OCI-LY1 (cell line): ENCODE data around the gene TBL3.

Source experiments
- H2AFZ ChIP-seq: fragments of 200-600 bp; sonication (generic), shearing (Covaris generic); 2 replicates; pipeline ENCODE4 v1.6.0; 2014; ENCODE audit warnings: antibody characterized with exemption, mild to moderate bottlenecking, low read length
- H3F3A ChIP-seq: fragments of 200-600 bp; sonication (generic), shearing (Covaris generic); 2 replicates; pipeline ENCODE4 v1.6.0; 2014; ENCODE audit warnings: mild to moderate bottlenecking, antibody characterized with exemption, low read length, moderate library complexity; ENCODE audit not compliant: insufficient read depth
- H3K27ac ChIP-seq: fragments of 200-600 bp; sonication (generic); 2 replicates; pipeline ENCODE4 v1.5.1; 2014; ENCODE audit warnings: low read length, mixed run types, mild to moderate bottlenecking, low read depth; ENCODE audit not compliant: poor library complexity, severe bottlenecking
- H3K27me3 ChIP-seq: fragments of 200-600 bp; sonication (generic); 2 replicates; pipeline ENCODE4 v1.6.0; 2014; ENCODE audit warnings: antibody characterized with exemption, mild to moderate bottlenecking, low read length, moderate library complexity; ENCODE audit not compliant: insufficient read depth
- H3K36me3 ChIP-seq: fragments of 200-600 bp; sonication (generic); 2 replicates; pipeline ENCODE4 v1.6.1; 2014; ENCODE audit warnings: mild to moderate bottlenecking, antibody characterized with exemption, low read length, moderate library complexity, mixed read lengths; ENCODE audit not compliant: insufficient read depth
- H3K4me1 ChIP-seq: fragments of 200-600 bp; sonication (generic); 2 replicates; pipeline ENCODE4 v1.5.1; 2014; ENCODE audit warnings: mild to moderate bottlenecking, low read length, moderate library complexity; ENCODE audit not compliant: insufficient read depth, severe bottlenecking
- H3K4me2 ChIP-seq: fragments of 200-600 bp; sonication (generic), shearing (Covaris generic); 2 replicates; pipeline ENCODE4 v1.6.1; 2014; ENCODE audit warnings: low read length
- H3K4me3 ChIP-seq: fragments of 200-600 bp; sonication (generic); 2 replicates; pipeline ENCODE4 v1.5.1; 2014; ENCODE audit warnings: low read length, low read depth, mild to moderate bottlenecking, mixed read lengths; ENCODE audit not compliant: poor library complexity, severe bottlenecking
- H3K79me2 ChIP-seq: fragments of 200-600 bp; shearing (Covaris generic); 2 replicates; pipeline ENCODE4 v1.6.1; 2016; ENCODE audit warnings: mixed run types, low read length, mixed read lengths; ENCODE audit not compliant: insufficient read depth
- H3K9ac ChIP-seq: fragments of 200-600 bp; sonication (generic), shearing (Covaris generic); 2 replicates; pipeline ENCODE4 v1.6.1; 2014; ENCODE audit warnings: mild to moderate bottlenecking, low read length, mixed read lengths
- H3K9me2 ChIP-seq: fragments of 200-600 bp; sonication (generic), shearing (Covaris generic); 2 replicates; pipeline ENCODE4 v1.6.1; 2014; ENCODE audit warnings: low read depth, mild to moderate bottlenecking, low read length, mixed read lengths
- H3K9me3 ChIP-seq: fragments of 200-600 bp; shearing (Covaris generic); 2 replicates; pipeline ENCODE4 v1.6.1; 2014; ENCODE audit warnings: low read length, mixed read lengths
- H4K20me1 ChIP-seq: fragments of 200-600 bp; sonication (generic), shearing (Covaris generic); 2 replicates; pipeline ENCODE4 v1.6.0; 2016; ENCODE audit warnings: mild to moderate bottlenecking, low read length; ENCODE audit not compliant: insufficient read depth
- CTCF ChIP-seq: fragments of 200-600 bp; sonication (generic), shearing (Covaris generic); IDR thresholded peaks from 2 replicates; pipeline ENCODE4 v1.5.1; 2017; ENCODE audit warnings: mild to moderate bottlenecking, antibody characterized with exemption, low read length, moderate library complexity, mixed read lengths
- EZH2 ChIP-seq: fragments of 200-600 bp; sonication (generic), shearing (Covaris generic); IDR thresholded peaks from 2 replicates; pipeline ENCODE4 v1.8.0; 2017; ENCODE audit warnings: borderline replicate concordance, mixed run types, mild to moderate bottlenecking, antibody characterized with exemption, low read length, moderate library complexity, mixed read lengths

TBL3 gene

GRCh38 chr16:1924095-1924494 lies 47.8 kb upstream of the TBL3 start:
- Histone ChIP-seq H3K9me3 (no peaks in the 10 kb centered on the region), H3K4me3 (no peak overlapping the region), H3K36me3 (no peaks in the 10 kb centered on the region), H3F3A (no peaks in the 10 kb centered on the region), H4K20me1 (no peaks in the 10 kb centered on the region), H3K9ac (no peak overlapping the region), H3K27me3 (no peaks in the 10 kb centered on the region; the same call in 1 of the 2 replicates), H3K4me1 (peaks cover 5% of the 10 kb centered on the region), H3K4me2 (no peak overlapping the region), H3K27ac (no peak overlapping the region), H3K9me2 (no peaks in the 10 kb centered on the region), H3K79me2 (no peaks in the 10 kb centered on the region), H2AFZ (no peak overlapping the region)
- TF ChIP-seq CTCF (no peak), EZH2 (no peak)

GRCh38 chr16:1926271-1926670 lies 45.6 kb upstream of the TBL3 start:
- Histone ChIP-seq H3K4me1 (peaks cover 13% of the 10 kb centered on the region), H3K9me3 (no peaks in the 10 kb centered on the region), H3K27me3 (no peaks in the 10 kb centered on the region; the same call in 1 of the 2 replicates), H2AFZ (no peak overlapping the region), H3K36me3 (no peaks in the 10 kb centered on the region), H3K27ac (no peak overlapping the region), H3K4me2 (no peak overlapping the region), H4K20me1 (no peaks in the 10 kb centered on the region), H3F3A (no peaks in the 10 kb centered on the region), H3K9ac (no peak overlapping the region), H3K4me3 (no peak overlapping the region), H3K79me2 (no peaks in the 10 kb centered on the region), H3K9me2 (no peaks in the 10 kb centered on the region)
- TF ChIP-seq EZH2 = no peak

- peak overlapping the region; percentile 56 for H3K4me3 ChIP-seq
- H2AFZ ChIP-seq = peak overlapping the region; percentile 30; the same call in 1 of the 2 replicates
- no peaks in the 10 kb centered on the region for H4K20me1 ChIP-seq
- H3K4me1 ChIP-seq = peaks cover 13% of the 10 kb centered on the region
- H3K9ac ChIP-seq = peak overlapping the region; percentile 48
- H3K27ac ChIP-seq = no peak overlapping the region
- H3K36me3 ChIP-seq = no peaks in the 10 kb centered on the region
- peak overlapping the region; percentile 76 for H3K4me2 ChIP-seq
- H3K9me3 ChIP-seq = no peaks in the 10 kb centered on the region
- TF ChIP-seq EZH2 = no peak
- TF ChIP-seq CTCF = no peak
- H3K9me2 ChIP-seq = no peaks in the 10 kb centered on the region
- no peaks in the 10 kb centered on the region for H3K79me2 ChIP-seq
- H3K27me3 ChIP-seq = 0 out of 2 replicates have a peak, but pooled peaks cover 6% of the 10 kb centered on the region
- no peaks in the 10 kb centered on the region for H3F3A ChIP-seq
Observed at GRCh38 chr16:1929105-1929504, 42.7 kb upstream of the TBL3 start.
